ENCODE results near the gene TPST2. TPM values are rescaled to one million over a fixed set of nuclear protein-coding genes. Genes with fewer than 3 reads are reported as not detected.

The TPST2 gene
- total RNA-seq, 1 experiment from 2014 or later = 50.1 TPM

GRCh38 chr22:26481112-26481693 lies 108.7 kb downstream of the TPST2 start:
- H2AK5ac ChIP-seq (ENCODE audit: insufficient read length, low read length) = no peak overlapping the region
- H2BK5ac ChIP-seq (ENCODE audit: insufficient read length, low read length) = no peak overlapping the region
- H3K4ac ChIP-seq (ENCODE audit: low read depth, low read length) = no peak overlapping the region
- H3K27me3 Mint-ChIP-seq (ENCODE audit: low read depth) = no peaks in the 10 kb centered on the region
- no peaks in the 10 kb centered on the region; a peak in 1 of 5 replicates for H3K9me3 Mint-ChIP-seq
- no peaks in the 10 kb centered on the region for H3K23me2 ChIP-seq (ENCODE audit: insufficient read length, low read depth, low read length, poor library complexity, severe bottlenecking)
- no peak for TF ChIP-seq CTCF (conservative IDR thresholded peaks at IDR 0.05)
- no peaks in the 10 kb centered on the region; the same call in 1 of the 2 replicates for H3K4me1 ChIP-seq (ENCODE audit: insufficient read depth, low read length)
- no peak overlapping the region for H3K56ac ChIP-seq (ENCODE audit: insufficient read length, low read depth, low read length)
- no CpG with 5 or more reads among the region's 6 CpGs for WGBS (ENCODE audit: extremely low coverage, insufficient read length, low lambda C conversion rate)
- peaks cover 5% of the 10 kb centered on the region; the same call in 1 of the 2 replicates for H3K79me2 ChIP-seq (ENCODE audit: insufficient read depth, low read length)
- H3K27me3 ChIP-seq (ENCODE audit: insufficient read depth, low read length) = no peaks in the 10 kb centered on the region
- no peak overlapping the region for H2BK20ac ChIP-seq (ENCODE audit: low read depth, low read length, poor library complexity, severe bottlenecking)
- H3K14ac ChIP-seq (ENCODE audit: insufficient read depth, low read length) = no peak overlapping the region
- H4K20me1 ChIP-seq (ENCODE audit: control insufficient read depth, insufficient read depth, insufficient read length) = no peaks in the 10 kb centered on the region
- no peak overlapping the region for H3K9ac ChIP-seq (ENCODE audit: extremely low read depth, insufficient read length, low read length)
- peaks cover 10% of the 10 kb centered on the region for H3K79me1 ChIP-seq (ENCODE audit: insufficient read depth, low read depth, low read length, poor library complexity, severe bottlenecking)
- H2BK15ac ChIP-seq (ENCODE audit: low read depth, low read length) = no peak overlapping the region
- H3K4me2 ChIP-seq (ENCODE audit: insufficient read depth, insufficient read length, low read length) = peak overlapping the region; percentile 4
- peak overlapping the region in 1 of 2 experiments; percentile 4; a peak in 1 of 5 replicates for H3K4me3 Mint-ChIP-seq
- no peak overlapping the region for H2BK12ac ChIP-seq (ENCODE audit: insufficient read length, low read depth, low read length)
- H3K27ac ChIP-seq (ENCODE audit: insufficient read length, low read depth, low read length) = no peak overlapping the region
- no peak overlapping the region for H3K23ac ChIP-seq (ENCODE audit: insufficient read length, low read depth, low read length)
- H3K36me3 Mint-ChIP-seq (ENCODE audit: insufficient read depth in 1 of 3, low read depth in 3 of 3) = peaks cover 10 to 41% (median 31%) of the 10 kb centered on the region in 3 experiments; a peak in 6 of 7 replicates
- H4K91ac ChIP-seq (ENCODE audit: insufficient read length, low read depth, low read length) = no peak overlapping the region
- no peak overlapping the region for H3K18ac ChIP-seq (ENCODE audit: insufficient read length, low read depth, low read length)
- H2AFZ ChIP-seq (ENCODE audit: low read length) = no peak overlapping the region
- no peak overlapping the region for H3T11ph ChIP-seq (ENCODE audit: low read length)
- H3K4me1 Mint-ChIP-seq = peaks cover 43 to 44% of the 10 kb centered on the region in 2 experiments
- H4K8ac ChIP-seq (replicated peaks; ENCODE audit: insufficient read length, low read depth, low read length) = no peak overlapping the region
- DNase-seq = no peak
- no peak overlapping the region for H2BK120ac ChIP-seq (ENCODE audit: low read depth, low read length, poor library complexity, severe bottlenecking)
- no peaks in the 10 kb centered on the region for H3K9me3 ChIP-seq (ENCODE audit: control insufficient read depth, low read depth, low read length)
- peak overlapping the region in 1 of 3 experiments; percentile 2; a peak in 1 of 7 replicates for H3K27ac Mint-ChIP-seq
- H4K5ac ChIP-seq (ENCODE audit: insufficient read length, low read depth, low read length) = no peak overlapping the region

Measured in H9 (cell line).